Tibial nerve (tissue), 3 donors: ENCODE measurements around the gene ZNF346.

Experiments used
- POLR2A ChIP-seq, 2 donors: fragments of 450-650 bp; IDR thresholded peaks; one replicate each; pipeline ENCODE4 v1.6.1; 2017; ENCODE audit warnings: antibody characterized with exemption in 2 of 2, mild to moderate bottlenecking in 2 of 2, moderate library complexity in 2 of 2
- TF ChIP-seq, protein P1 (sequence below), 5 experiments: fragments of 200-600 bp in 3 of 5; fragments of 450-650 bp in 2 of 5; sonication (generic) in 3 of 5; IDR thresholded peaks; one replicate each; pipeline ENCODE4 v1.5.1; 2016 to 2019; ENCODE audit warnings: antibody characterized with exemption in 5 of 5, mild to moderate bottlenecking in 3 of 5, moderate library complexity in 2 of 5

DNA sequence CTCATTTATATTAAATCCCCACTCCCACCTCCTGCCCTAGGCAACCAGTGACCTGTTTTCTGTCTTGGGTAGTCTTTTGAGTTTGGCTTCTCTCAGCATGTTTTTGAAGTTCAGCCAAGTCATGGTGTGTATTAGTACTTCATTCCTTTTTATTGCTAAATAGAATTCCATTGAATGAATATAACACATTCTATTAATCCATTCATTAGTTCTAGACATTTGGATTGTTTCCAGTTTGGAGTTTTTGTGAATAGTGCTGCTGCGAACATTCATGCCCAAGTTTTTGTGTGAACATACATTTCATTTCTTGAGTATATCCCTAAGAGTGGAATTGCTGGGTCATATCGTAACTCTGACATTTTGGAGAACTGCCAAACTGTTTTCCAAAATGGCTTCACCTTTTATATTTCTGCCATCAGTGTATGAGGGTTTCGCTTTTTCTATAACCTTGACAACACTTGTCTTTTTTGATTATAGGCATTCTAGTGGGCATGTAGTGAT lies 2.7 kb downstream of the ZNF346 start:
- TF ChIP-seq, protein P1, sequence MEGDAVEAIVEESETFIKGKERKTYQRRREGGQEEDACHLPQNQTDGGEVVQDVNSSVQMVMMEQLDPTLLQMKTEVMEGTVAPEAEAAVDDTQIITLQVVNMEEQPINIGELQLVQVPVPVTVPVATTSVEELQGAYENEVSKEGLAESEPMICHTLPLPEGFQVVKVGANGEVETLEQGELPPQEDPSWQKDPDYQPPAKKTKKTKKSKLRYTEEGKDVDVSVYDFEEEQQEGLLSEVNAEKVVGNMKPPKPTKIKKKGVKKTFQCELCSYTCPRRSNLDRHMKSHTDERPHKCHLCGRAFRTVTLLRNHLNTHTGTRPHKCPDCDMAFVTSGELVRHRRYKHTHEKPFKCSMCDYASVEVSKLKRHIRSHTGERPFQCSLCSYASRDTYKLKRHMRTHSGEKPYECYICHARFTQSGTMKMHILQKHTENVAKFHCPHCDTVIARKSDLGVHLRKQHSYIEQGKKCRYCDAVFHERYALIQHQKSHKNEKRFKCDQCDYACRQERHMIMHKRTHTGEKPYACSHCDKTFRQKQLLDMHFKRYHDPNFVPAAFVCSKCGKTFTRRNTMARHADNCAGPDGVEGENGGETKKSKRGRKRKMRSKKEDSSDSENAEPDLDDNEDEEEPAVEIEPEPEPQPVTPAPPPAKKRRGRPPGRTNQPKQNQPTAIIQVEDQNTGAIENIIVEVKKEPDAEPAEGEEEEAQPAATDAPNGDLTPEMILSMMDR (IDR thresholded peaks at IDR 0.05), result no peak
- TF ChIP-seq POLR2A (IDR thresholded peaks at IDR 0.05), result no peak
